Right lobe of liver (tissue), 6 donors: Measurements from ENCODE around the gene NOP9. TPM values are rescaled to one million over a fixed set of nuclear protein-coding genes. Genes with fewer than 3 reads are reported as not detected.

Experiments
- ATAC-seq, 4 donors: fragments of 200-7000 bp; cut with Tn5 transposase; one replicate each; pipeline ENCODE4 v1.9.1; 2020; ENCODE audit warnings: mild to moderate bottlenecking in 4 of 4, moderate library complexity in 4 of 4
- DNase-seq, 3 donors: peaks; one replicate each; pipeline ENCODE4 v3.0.0-alpha.2; 2020
- H3K27ac ChIP-seq, 3 donors: fragments of 200-600 bp; one replicate each; pipeline ENCODE4 v1.8.0; 2022
- H3K27me3 ChIP-seq, 2 donors: fragments of 200-600 bp; one replicate each; pipeline ENCODE4 v1.8.0; 2022
- H3K36me3 ChIP-seq, 4 donors: fragments of 200-600 bp; sonication (generic) in 1 of 4; one replicate each; pipeline versions ENCODE4 v1.5.1 to v1.8.0; 2017 to 2022; ENCODE audit warnings: control low read depth in 1 of 4
- H3K4me1 ChIP-seq, 4 donors: fragments of 200-600 bp; sonication (generic) in 1 of 4; one replicate each; pipeline versions ENCODE4 v1.5.1 to v1.8.0; 2017 to 2022; ENCODE audit warnings: control low read depth in 1 of 4
- H3K4me3 ChIP-seq, 3 donors: fragments of 200-600 bp; one replicate each; pipeline ENCODE4 v1.8.0; 2022
- H3K9me3 ChIP-seq, 4 donors: fragments of 200-600 bp; sonication (generic) in 1 of 4; one replicate each; pipeline versions ENCODE4 v1.5.1 to v1.8.0; 2017 to 2022; ENCODE audit warnings: control low read depth in 1 of 4
- CTCF ChIP-seq, 4 donors: fragments of 200-600 bp in 3 of 4; fragments of 450-650 bp in 1 of 4; IDR thresholded peaks; one replicate each; pipeline versions ENCODE4 v1.5.1 to v1.8.0; 2016 to 2022; ENCODE audit warnings: antibody characterized with exemption in 4 of 4, mild to moderate bottlenecking in 2 of 4
- POLR2A ChIP-seq: fragments of 450-650 bp; IDR thresholded peaks from one replicate; pipeline ENCODE4 v1.6.1; 2017; ENCODE audit warnings: antibody characterized with exemption, mild to moderate bottlenecking
- WGBS: methylation state at CpG from one replicate; pipeline ENCODE4 v1.1.6; 2018; ENCODE audit warnings: low coverage, low lambda C conversion rate; ENCODE audit not compliant: insufficient coverage; ENCODE audit errors: missing lambda C conversion rate; 5-methylcytosine and 5-hydroxymethylcytosine counted together
- intact Hi-C, 2 donors: fragments of 100-400 bp; cut with DNase I; formaldehyde crosslinking; loops; one replicate each; pipeline versions ENCODE4 v1.11.2 to v1.14.1; 2022
- total RNA-seq, 6 experiments: library from RNA; depleted of rRNA in 2 of 6; stranded (reverse); fragments of >200 nt in 2 of 6; fragmentation: NEBNext Ultra II Directional in 3 of 6; extraction: Animal tissue kit (Norgen Biotek cat#: 25700) in 3 of 6; gene quantifications; one replicate each; pipeline versions ENCODE4 v1.1.0 to v1.2.4, GENCODE V29; 2016 to 2023
- donor health status: DM: no; HTN: yes; CAD: no.
- donor health status: DM: no; HTN: no; CAD: no.
- donor health status: DM: no; HTN: no; CAD: no.
- donor health status: DM: no; HTN: yes; CAD: no.
- donor health status: DM: no; HTN: yes; CAD: no.

Gene NOP9
- total RNA-seq, 6 experiments from 2014 or later = 8.2 to 15.3 (median 11.4) TPM

GRCh38 chr14:24286996-24287395, 12.7 kb upstream of the NOP9 start:
- WGBS = 88% methylated on average over 3 of the region's 5 CpGs
- Histone ChIP-seq H3K27me3 (no peaks in the 10 kb centered on the region), H3K27ac (no peak overlapping the region), H3K4me1 (peaks cover 0 to 19% (median 4%) of the 10 kb centered on the region in 4 donors), H3K9me3 (no peaks in the 10 kb centered on the region), H3K4me3 (no peak overlapping the region), H3K36me3 (peaks cover 0 to 15% (median 8%) of the 10 kb centered on the region in 4 donors)
- ATAC-seq (no peak), DNase-seq (no peak)
- TF ChIP-seq POLR2A = no peak
- TF ChIP-seq CTCF (IDR thresholded peaks at IDR 0.05) = no peak
- intact Hi-C loops = no loop called here

- H3K27ac ChIP-seq = no peak overlapping the region
- intact Hi-C loops = loop anchor here in 1 of 2 donors (10.0 kb wide), 1 partner anchor 45 kb away; the partner anchor contains the start of gene TINF2
- H3K4me3 ChIP-seq = no peak overlapping the region
- no peaks in the 10 kb centered on the region for H3K9me3 ChIP-seq
- DNase-seq (no peak), ATAC-seq (no peak)
- TF ChIP-seq CTCF (IDR thresholded peaks at IDR 0.05) = no peak
- no peak for TF ChIP-seq POLR2A
- WGBS = 89% methylated on average over 3 of the region's 6 CpGs
- peaks cover 0 to 27% (median 9%) of the 10 kb centered on the region in 4 donors for H3K36me3 ChIP-seq
- no peaks in the 10 kb centered on the region for H3K27me3 ChIP-seq
- peaks cover 0 to 27% (median 10%) of the 10 kb centered on the region in 4 donors for H3K4me1 ChIP-seq
Measured at GRCh38 chr14:24289649-24290280, 9.9 kb upstream of the NOP9 start.

GRCh38 chr14:24290746-24291145, 8.9 kb upstream of the NOP9 start:
- 26% methylated on average over 7 of the region's 9 CpGs for WGBS
- ATAC-seq (peak in 3 of 4 donors; percentile 28 to 67 (median 34)), DNase-seq (no peak)
- TF ChIP-seq POLR2A = no peak
- TF ChIP-seq CTCF (IDR thresholded peaks at IDR 0.05) = no peak
- H3K36me3 ChIP-seq = peaks cover 2 to 37% (median 13%) of the 10 kb centered on the region in 4 donors
- peaks cover 0 to 27% (median 10%) of the 10 kb centered on the region in 4 donors for H3K4me1 ChIP-seq
- intact Hi-C loops = loop anchor here in 1 of 2 donors (10.0 kb wide), 1 partner anchor 46 kb away; the partner anchor contains the start of gene TINF2
- H3K9me3 ChIP-seq = no peaks in the 10 kb centered on the region
- H3K27me3 ChIP-seq = no peaks in the 10 kb centered on the region
- peak overlapping the region in 1 of 3 donors; percentile 62 for H3K27ac ChIP-seq
- no peak overlapping the region for H3K4me3 ChIP-seq

GRCh38 chr14:24291446-24292117, 8.1 kb upstream of the NOP9 start:
- Histone ChIP-seq H3K36me3 (peaks cover 9 to 43% (median 17%) of the 10 kb centered on the region in 4 donors), H3K27ac (peak overlapping the region in 2 of 3 donors; percentile 2 to 62), H3K4me1 (peaks cover 0 to 27% (median 10%) of the 10 kb centered on the region in 4 donors), H3K27me3 (no peaks in the 10 kb centered on the region), H3K9me3 (no peaks in the 10 kb centered on the region), H3K4me3 (no peak overlapping the region)
- ATAC-seq (peak; percentile 53 to 95 (median 84)), DNase-seq (peak in 2 of 3 donors; percentile 87 to 88)
- TF ChIP-seq POLR2A = no peak
- TF ChIP-seq CTCF (IDR thresholded peaks at IDR 0.05) = no peak
- 52% methylated on average over 3 of the region's 3 CpGs for WGBS
- intact Hi-C loops = loop anchor here in 1 of 2 donors (10.0 kb wide), 1 partner anchor 47 kb away; the partner anchor contains the start of gene TINF2
